ENCODE results near the gene KIF6. TPM values are rescaled to one million over a fixed set of nuclear protein-coding genes. Genes with fewer than 3 reads are reported as not detected.

Gene KIF6, protein sequence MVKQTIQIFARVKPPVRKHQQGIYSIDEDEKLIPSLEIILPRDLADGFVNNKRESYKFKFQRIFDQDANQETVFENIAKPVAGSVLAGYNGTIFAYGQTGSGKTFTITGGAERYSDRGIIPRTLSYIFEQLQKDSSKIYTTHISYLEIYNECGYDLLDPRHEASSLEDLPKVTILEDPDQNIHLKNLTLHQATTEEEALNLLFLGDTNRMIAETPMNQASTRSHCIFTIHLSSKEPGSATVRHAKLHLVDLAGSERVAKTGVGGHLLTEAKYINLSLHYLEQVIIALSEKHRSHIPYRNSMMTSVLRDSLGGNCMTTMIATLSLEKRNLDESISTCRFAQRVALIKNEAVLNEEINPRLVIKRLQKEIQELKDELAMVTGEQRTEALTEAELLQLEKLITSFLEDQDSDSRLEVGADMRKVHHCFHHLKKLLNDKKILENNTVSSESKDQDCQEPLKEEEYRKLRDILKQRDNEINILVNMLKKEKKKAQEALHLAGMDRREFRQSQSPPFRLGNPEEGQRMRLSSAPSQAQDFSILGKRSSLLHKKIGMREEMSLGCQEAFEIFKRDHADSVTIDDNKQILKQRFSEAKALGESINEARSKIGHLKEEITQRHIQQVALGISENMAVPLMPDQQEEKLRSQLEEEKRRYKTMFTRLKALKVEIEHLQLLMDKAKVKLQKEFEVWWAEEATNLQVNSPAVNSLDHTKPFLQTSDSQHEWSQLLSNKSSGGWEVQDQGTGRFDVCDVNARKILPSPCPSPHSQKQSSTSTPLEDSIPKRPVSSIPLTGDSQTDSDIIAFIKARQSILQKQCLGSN
- total RNA-seq = 2.2 TPM

DNA sequence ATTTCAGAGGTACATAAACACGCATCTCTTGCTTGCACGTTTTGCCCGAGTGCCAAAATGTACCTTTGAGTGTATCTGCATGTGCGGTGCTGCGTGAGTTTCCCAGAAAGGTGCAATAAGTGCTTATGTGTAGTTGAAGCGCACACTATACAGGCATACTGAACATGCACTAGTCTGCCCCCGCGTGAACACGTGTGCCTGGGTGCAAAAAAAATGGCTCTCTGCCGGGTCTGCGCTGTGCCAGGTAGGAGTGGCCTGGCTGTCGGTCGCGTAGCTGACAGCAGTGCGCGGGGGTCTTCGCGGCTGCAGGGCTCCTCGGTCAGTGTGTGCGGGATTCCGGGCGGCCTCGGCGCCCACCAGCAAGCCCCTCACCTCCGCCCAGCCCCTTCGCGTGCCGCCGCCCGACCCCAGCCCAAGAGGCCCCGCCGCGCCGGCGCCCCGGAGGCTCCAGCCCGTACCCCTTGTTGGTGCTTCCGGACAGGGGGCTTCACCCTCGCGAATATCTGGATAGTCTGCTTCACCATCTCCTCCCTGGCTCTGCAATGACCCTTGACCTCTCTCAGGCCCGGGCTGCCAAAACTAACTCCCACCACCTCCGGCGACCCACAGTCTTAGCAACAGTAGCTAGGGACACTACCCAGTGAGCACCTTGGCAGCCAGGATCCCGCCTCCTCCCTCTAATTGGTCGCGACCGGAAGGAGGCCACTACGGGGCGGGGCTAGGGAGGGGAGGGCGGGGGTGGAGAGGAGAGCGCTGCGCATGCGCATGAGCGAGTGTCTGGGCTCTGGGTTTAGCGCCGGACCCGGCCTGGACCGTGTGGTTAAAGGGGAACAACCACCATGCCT is at the start of gene KIF6:
KIF6 (minus strand) TSS at position 622 of the 845 bp plus-strand sequence; CDS start at position 524, 98 bp downstream.

DNA sequence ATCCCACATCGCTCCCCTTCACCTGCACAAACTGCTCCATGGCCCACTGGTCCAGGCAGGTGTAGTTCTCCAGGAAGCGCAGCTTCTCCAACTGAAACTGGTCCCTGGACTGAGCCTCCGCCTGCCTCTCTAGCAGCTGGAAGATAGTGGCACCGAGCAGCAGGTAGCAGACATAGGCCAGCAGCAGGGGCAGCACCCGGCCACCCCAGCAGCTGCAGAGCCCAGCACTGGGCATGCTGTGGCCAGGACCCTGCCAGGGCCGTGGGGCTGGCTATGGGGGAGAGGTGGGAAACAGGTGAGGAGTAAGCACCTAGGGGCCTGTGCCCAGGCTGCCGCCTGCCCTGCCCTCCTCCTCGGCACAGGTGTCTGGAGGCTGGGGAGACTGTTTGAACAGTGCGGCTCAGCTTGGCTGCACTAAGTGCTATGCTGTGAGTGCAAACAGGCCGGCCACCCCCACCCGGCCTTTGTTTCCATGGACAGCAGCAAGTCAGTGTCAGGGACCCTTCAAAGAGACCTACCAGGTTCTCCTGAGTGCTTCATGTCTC is 402.8 kb downstream of the KIF6 start, which contains the start of gene KCNK16:
KCNK16 (minus strand) TSS at position 397 of the 545 bp plus-strand sequence; CDS start at position 235, 162 bp downstream.

DNA sequence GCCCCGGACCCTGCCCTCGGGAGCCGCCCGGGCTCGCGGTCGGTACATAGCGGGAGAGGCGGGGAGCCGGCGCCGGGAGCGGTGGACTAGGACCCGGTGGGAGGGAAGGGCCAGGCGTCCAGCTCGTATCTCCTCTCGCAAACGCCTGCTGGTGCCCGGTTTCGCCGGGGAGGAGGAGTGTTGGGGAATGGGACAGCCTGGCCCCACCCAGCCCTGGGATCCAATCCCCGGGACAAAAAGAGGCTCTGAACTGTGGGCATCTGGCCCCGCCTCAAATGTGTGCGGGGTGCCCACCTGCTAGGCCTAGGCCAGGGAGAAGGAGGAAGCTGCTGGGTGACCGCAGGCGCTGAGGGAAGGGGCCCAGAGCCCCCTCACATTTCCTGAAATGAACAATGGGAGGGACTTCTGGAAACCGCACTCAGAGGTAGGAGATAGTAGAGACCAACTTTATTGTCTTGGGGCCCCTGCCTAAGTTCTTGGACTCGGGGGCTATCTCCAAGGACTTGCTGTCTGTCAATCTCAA is 410.9 kb downstream of the KIF6 start, which contains the start of gene KCNK17:
KCNK17 (minus strand) TSS at position 147 of the 523 bp plus-strand sequence; CDS start at position 48, 99 bp downstream.

Small RNA genes within 50 kb of the gene (small RNA-seq; reads per million reads assigned to genes)
- not detected for gene RNU1-54P (ENCODE audit: low replicate concordance)

Other genes with a start within 250 kb of the KIF6 start
- 35.6 TPM for gene DAAM2, start 67.0 kb upstream of the KIF6 start, total RNA-seq
- 16.2 TPM for gene MOCS1, start 209.1 kb upstream of the KIF6 start, total RNA-seq